ENCODE data around the gene PRELID2. TPM values are rescaled to one million over a fixed set of nuclear protein-coding genes. Genes with fewer than 3 reads are reported as not detected.

Gene PRELID2
- total RNA-seq, 2 experiments from 2014 or later, result 0.12 to 0.17 TPM

DNA sequence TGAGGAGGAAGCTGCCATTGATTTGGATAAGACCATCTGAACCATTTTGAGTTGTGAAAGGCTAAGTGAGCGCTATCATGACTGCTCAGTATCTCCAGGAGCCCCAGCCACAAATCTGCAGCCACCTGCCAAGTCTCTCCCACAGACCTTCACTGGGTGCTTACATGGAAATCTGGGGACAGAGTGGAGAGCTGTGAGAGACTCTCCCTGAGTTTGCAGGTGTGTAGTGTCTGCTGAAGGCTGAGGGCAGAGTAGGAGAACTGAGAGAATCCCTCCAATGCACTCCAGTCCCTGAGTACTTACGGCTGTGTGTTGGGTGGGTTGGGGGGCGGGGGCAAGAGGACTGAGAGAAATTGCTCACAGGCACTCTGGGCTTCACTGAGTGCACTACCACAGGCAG lies 123.7 kb downstream of the PRELID2 start:
- Mint-ChIP-seq H3K27me3 (ENCODE audit: low read depth) (no peaks in the 10 kb centered on the region), H3K4me3 (no peak overlapping the region), H3K27ac (no peak overlapping the region), H3K4me1 (ENCODE audit: low read depth) (no peaks in the 10 kb centered on the region), H3K36me3 (ENCODE audit: low read depth) (no peaks in the 10 kb centered on the region), H3K9me3 (no peaks in the 10 kb centered on the region)
- no peak for DNase-seq
- intact Hi-C loops (cut with micrococcal nuclease), result no loop called here
- CTCF ChIA-PET, result interaction anchor here (0.6 kb wide), 1 partner anchor 449 kb away, joined by 4 read pairs; no protein-coding TSS in a partner anchor

Other genes with a start within 250 kb of the PRELID2 start
- gene GRXCR2, start 37.7 kb upstream of the PRELID2 start, total RNA-seq, result not detected
- gene SH3RF2, start 101.2 kb upstream of the PRELID2 start, total RNA-seq, result not detected